AG04450 (cell line): ENCODE data around the gene FRMD4A. TPM values are rescaled to one million over a fixed set of nuclear protein-coding genes. Genes with fewer than 3 reads are reported as not detected.
"Not testable (repeated sequence)": the region's sequence is repeated elsewhere in the genome, so short reads cannot be mapped to it uniquely, and the experiment has no call there.

Source experiments
- CTCF ChIA-PET: fragments of 300-600, 350-600 bp; formaldehyde crosslinking; extraction: SDS; loops from one replicate; lab custom pipeline; 2022; ENCODE audit warnings: antibody characterized with exemption, inconsistent platforms; lab: Charles Lee
- POLR2A ChIA-PET: fragments of 350-600 bp; formaldehyde crosslinking; extraction: SDS; loops from one replicate; lab custom pipeline; 2021; ENCODE audit warnings: antibody characterized with exemption, inconsistent platforms; lab: Yijun Ruan, JAX
- DNase-seq: peaks from one replicate; pipeline ENCODE4 v3.0.0-alpha.2; 2011; ENCODE audit warnings: low read depth, low spot score
- H3K27ac ChIP-seq: one replicate; pipeline ENCODE4 v1.5.1; 2012; ENCODE audit warnings: low read depth, low read length, control low read depth
- H3K27me3 ChIP-seq: one replicate; pipeline ENCODE4 v1.6.0; 2012; ENCODE audit warnings: low read length; ENCODE audit not compliant: control insufficient read depth, insufficient read depth
- H3K4me3 ChIP-seq: 2 replicates; pipeline ENCODE4 v1.5.1; 2011; ENCODE audit warnings: mild to moderate bottlenecking, low read depth, low read length, control low read depth
- H3K9me3 ChIP-seq: 2 replicates; pipeline ENCODE4 v1.5.1; 2012; ENCODE audit warnings: low read length; ENCODE audit not compliant: control insufficient read depth, insufficient read depth
- polyA plus RNA-seq: library from polyadenylated mRNA; depleted of rRNA; stranded (reverse); fragments of >200 nt; gene quantifications from 2 replicates; pipeline ENCODE4 v1.2.3, GENCODE V29; 2011
- TF ChIP-seq, protein P1 (sequence below): IDR thresholded peaks from 2 replicates; pipeline ENCODE4 v1.5.1; 2011; ENCODE audit warnings: low read depth, low read length, control low read depth, inconsistent platforms

Gene FRMD4A
- polyA plus RNA-seq, 1 experiment, result 45.7 TPM

DNA sequence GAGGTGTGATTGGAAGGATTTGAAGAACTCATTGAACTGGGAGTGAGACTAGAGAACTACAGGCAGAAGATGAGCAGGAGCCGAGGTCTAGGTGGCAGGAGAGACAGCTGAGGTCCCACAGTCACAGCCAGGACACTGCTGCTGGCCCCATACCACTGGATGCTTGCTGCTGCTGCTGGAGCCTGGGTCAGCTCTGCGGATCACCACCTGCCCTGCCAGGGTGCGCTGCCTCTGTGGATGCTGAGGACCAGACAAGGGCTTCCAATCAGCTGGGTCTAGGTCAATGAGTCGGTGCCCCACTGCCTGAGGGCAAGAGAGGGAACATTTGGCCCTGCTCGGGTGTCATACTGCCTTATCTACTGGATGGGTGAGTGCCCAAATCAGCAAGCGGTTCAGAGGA is 94.4 kb downstream of the FRMD4A start:
- CTCF ChIA-PET, result interaction anchor here (0.6 kb wide), 1 partner anchor 328 kb away, joined by 4 read pairs; no protein-coding TSS in a partner anchor
- no peak for DNase-seq
- Histone ChIP-seq H3K27me3 (peaks cover 29% of the 10 kb centered on the region), H3K27ac (no peak overlapping the region), H3K4me3 (no peak overlapping the region), H3K9me3 (no peaks in the 10 kb centered on the region)
- TF ChIP-seq, protein P1, sequence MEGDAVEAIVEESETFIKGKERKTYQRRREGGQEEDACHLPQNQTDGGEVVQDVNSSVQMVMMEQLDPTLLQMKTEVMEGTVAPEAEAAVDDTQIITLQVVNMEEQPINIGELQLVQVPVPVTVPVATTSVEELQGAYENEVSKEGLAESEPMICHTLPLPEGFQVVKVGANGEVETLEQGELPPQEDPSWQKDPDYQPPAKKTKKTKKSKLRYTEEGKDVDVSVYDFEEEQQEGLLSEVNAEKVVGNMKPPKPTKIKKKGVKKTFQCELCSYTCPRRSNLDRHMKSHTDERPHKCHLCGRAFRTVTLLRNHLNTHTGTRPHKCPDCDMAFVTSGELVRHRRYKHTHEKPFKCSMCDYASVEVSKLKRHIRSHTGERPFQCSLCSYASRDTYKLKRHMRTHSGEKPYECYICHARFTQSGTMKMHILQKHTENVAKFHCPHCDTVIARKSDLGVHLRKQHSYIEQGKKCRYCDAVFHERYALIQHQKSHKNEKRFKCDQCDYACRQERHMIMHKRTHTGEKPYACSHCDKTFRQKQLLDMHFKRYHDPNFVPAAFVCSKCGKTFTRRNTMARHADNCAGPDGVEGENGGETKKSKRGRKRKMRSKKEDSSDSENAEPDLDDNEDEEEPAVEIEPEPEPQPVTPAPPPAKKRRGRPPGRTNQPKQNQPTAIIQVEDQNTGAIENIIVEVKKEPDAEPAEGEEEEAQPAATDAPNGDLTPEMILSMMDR, result no peak
- POLR2A ChIA-PET, result no interaction called here

DNA sequence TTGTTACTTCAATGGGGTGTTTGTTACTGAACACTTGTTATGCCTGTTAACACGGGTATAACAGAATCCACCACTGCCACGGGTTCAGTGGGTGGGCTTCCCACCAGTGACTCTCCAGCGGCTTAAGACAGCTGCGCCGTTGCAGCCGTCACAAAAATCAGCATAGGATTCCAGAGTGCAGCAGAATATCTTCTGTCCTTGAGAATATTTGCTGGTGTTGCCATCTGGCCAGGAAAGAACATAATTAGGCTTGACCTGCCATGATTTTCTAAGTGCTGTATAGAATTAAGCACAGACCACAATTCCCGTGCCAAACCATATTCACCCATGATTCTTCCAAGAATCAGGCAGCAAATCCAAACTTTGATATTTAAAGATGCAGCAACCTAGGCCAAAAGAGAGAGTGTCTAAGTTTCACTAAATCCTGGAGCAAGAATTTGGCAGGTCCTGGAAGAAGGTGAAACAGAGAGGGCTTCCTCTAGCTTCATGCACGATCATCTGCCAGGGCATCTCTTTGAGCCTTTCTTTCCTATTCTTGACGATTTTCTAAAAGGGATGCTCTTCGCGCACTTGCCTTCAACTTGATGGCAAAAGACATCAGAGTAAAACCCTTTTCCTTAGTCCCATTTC is 95.0 kb downstream of the FRMD4A start:
- POLR2A ChIA-PET, result no interaction called here
- CTCF ChIA-PET, result interaction anchor here (0.6 kb wide), 1 partner anchor 329 kb away, joined by 4 read pairs; no protein-coding TSS in a partner anchor
- Histone ChIP-seq H3K27me3 (peaks cover 29% of the 10 kb centered on the region), H3K4me3 (no peak overlapping the region), H3K27ac (no peak overlapping the region), H3K9me3 (no peaks in the 10 kb centered on the region)
- no peak for DNase-seq
- TF ChIP-seq, protein P1, result no peak

DNA sequence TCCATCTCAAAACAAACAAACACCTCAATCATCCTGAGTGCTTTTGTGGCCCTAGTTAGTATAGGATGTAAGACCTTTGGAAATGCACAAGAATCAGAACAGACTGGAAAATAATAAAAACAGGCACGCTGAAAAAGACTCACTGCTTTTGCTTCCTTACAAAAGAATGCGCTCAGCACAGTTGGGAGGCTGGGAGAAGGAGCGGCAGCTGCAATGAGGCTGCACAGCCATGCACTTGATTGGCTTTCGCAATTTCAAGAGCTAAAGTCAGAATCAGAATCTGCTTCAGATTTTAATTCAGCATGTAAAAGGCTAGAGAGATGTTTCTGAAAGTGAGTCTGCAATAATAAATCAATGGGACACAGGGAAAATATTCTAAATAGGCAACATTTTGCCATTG is 97.2 kb downstream of the FRMD4A start:
- ChIA-PET CTCF (no interaction called here), POLR2A (no interaction called here)
- TF ChIP-seq, protein P1, result no peak
- Histone ChIP-seq H3K27ac (no peak overlapping the region), H3K27me3 (peaks cover 32% of the 10 kb centered on the region), H3K9me3 (no peaks in the 10 kb centered on the region), H3K4me3 (no peak overlapping the region)
- no peak for DNase-seq

DNA sequence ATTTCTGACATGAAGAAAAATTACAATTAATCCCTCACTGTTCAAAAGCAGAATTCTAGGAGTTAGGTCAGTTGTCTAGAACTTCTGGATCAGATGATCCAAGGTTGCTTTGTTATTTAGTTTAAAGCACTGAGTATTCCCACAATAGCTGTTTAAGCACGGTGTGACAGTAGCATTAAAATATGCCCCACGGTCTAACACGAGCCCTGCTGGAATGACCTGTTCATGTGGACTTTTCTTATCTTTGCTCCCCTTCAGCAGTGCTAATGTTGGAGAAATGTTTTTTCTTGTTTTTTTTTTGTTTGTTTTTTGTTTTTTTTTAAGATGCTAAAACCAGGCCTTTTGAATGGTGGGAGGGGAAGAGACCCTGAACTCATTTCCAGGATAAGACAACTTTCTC is 101.9 kb downstream of the FRMD4A start:
- CTCF ChIA-PET, result interaction anchor here (1.0 kb wide), 1 partner anchor 32 kb away, joined by 3 read pairs; no protein-coding TSS in a partner anchor
- DNase-seq, H3K27ac ChIP-seq, H3K9me3 ChIP-seq, H3K4me3 ChIP-seq, POLR2A ChIA-PET: not testable (repeated sequence)
- H3K27me3 ChIP-seq, result peaks cover 38% of the 10 kb centered on the region

DNA sequence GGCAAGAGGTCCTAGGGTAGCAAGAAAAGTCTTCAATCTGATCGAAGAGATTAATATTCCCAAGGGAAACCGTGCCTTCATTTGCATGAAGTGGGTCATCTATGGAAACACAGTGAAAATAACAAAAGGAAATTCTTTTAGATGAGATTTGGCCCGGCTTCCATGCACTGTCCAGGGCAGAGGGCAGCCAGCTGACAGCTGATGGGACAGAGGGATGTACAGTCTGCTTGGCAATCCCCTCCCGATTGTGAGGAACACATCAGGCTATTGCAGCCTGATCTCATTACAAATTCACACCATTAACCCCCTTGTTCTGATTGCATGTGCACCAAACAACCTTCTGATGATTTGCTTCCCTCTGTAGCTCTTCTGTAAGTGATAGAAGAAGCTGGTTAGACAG is 105.3 kb downstream of the FRMD4A start:
- no peaks in the 10 kb centered on the region for H3K9me3 ChIP-seq
- no peak overlapping the region for H3K4me3 ChIP-seq
- TF ChIP-seq, protein P1, result no peak
- CTCF ChIA-PET, result no interaction called here
- DNase-seq, result no peak
- POLR2A ChIA-PET, result no interaction called here
- no peak overlapping the region for H3K27ac ChIP-seq
- peaks cover 44% of the 10 kb centered on the region for H3K27me3 ChIP-seq
